HS-27A (cell line): ENCODE measurements around the gene FAM120A.
"Not testable (repeated sequence)": the region's sequence is repeated elsewhere in the genome, so short reads cannot be mapped to it uniquely, and the experiment has no call there.

Experiments
- DNase-seq: peaks from one replicate; pipeline ENCODE4 v3.0.0-alpha.2; 2012; ENCODE audit warnings: low read depth, missing footprints

The FAM120A gene

DNA sequence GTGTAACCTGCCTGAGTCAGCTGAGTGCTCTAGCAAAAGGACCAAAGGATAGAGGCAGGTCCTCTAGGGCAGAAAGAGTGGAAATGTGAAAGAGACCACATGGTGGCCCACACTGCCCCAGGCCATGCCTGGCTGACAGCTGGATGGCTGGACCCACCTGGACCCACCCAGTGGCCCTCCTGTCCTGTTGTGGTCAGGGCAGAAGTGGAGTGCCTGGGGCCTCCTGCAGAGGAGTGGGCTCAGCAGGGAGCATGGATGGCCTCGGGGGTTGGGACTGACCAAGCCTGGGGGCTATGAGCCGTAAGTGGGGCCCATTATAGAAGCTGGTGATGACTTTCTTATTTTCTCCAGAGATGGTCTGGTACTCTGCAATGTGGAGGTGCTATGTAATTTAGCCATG is 57.6 kb downstream of the FAM120A start:
- DNase-seq: no peak

DNA sequence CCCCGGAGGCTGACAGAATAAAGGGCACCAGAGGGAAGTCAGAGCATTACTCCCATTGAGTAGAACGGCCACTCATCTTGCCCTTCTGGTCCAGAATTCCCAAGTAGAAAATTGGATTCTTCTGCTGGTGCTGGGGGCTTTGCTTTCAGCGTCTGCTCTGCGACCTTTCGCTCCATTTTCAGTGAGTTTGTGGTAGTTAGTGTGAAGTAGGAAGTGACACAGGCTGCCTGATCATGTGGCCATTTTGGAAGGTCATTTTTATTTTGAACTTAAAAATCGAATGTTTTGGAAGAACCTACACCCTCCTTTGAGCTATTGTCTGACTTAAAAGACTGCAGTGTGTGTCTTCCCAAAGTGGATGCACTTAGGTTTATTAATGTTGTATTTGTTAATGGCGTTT is 58.6 kb downstream of the FAM120A start:
- DNase-seq: no peak

DNA sequence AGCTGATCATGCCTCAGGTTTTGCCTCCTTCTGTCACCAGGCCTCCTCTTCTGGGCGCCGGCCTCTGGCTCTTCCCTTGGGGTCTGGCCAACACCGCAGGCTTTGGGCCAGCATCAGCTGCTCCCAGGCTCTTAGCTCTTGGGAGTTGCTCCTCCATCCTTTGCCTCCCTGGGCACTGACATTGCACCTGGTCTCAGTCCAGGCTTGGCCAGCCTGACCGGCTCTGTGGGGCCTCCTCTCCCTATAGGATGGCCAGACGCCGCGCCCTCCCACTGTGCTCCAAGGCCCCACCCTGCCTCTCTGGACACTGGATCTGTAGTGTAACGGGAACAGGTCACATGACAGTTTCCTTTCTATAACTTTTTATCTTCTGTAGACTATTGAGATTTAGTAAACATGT is 59.7 kb downstream of the FAM120A start:
- DNase-seq: not testable (repeated sequence)

DNA sequence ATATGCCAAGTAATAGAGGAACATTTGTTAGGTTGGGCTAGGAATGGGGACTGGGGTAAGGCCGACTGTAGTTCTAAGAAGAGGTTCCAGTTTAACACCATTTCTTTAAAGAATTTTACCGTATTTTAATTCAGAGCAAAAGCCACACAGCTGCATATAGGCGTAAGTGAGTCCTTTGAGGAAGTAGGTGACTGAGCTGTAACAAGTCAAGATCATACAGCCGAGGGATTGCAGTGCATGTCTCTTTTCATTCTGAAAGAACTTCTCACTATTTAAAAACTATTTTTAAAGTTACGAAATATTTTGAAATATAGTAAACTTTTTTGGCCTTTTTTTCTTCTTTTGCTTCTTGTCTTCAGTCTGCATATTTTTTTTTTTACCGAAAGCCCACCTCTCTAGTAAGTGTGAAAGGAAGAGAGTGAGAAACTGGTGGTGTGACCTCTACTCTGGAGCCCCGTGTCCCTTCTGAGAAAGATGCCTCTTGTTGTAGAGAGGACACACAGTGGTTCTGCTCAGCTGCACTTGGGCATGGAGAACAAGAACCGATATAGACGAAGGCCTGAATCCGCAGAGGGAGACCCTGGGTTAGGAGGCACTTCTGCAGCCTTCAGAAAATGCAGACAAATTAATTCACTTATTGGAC is 60.8 kb downstream of the FAM120A start:
- not testable (repeated sequence) for DNase-seq

DNA sequence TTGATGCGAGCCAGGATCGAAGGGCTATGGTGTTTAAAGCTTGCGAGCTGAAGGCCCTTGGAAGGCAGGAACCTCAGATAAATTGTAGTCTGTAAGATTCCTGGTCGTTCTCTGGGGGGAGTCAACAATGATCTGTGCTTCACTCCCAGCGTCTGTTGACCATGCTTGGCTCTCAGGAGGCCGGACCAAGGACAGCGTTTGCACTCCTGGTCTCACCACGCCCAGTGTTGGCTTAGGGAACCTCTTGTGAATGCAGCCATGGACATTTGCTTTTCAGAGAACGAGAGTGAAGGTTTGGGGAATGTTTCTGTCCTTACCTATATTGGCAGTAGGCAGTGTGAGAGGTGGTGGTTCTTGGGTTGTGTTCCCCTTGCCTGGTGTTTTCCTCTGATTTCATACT is 62.1 kb downstream of the FAM120A start:
- no peak for DNase-seq

DNA sequence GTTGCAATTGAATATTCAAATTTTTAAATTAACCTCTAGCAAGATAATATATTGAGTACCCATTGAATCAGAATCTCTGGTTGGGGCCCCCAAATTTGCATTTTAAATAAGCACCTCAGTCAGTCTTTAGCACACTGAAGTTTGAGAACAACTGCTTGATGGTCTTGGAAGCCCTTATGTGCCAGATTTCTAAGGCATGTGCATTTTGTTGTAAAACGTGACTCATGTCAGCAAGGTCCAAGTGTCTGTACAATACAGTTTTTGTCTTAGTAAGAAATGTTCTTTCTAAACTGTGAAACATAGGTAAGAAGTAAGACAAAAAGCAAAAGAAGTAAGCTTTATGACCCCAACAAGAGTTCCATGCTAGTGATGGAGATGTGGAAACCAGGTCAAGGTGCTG is 65.8 kb downstream of the FAM120A start:
- DNase-seq: no peak

DNA sequence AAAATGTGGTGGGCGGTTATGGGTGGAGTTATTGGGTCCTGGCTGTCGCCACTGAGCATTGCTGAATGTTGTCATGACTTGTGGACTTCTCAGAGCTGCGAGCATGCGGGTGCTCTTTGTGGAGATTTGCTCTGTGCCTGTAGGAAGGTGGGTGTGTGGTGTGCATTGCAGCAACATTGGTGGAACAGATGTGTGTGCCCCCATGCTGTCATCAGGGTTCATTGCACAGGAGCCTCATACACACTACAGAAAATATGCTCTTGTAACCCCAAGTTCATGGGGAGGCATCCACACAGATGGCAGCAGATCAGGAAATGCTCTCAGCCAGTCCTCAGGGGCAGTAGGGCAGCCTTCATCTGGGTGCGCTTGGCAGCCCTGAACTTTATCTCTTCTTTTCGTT is 69.0 kb downstream of the FAM120A start:
- no peak for DNase-seq

DNA sequence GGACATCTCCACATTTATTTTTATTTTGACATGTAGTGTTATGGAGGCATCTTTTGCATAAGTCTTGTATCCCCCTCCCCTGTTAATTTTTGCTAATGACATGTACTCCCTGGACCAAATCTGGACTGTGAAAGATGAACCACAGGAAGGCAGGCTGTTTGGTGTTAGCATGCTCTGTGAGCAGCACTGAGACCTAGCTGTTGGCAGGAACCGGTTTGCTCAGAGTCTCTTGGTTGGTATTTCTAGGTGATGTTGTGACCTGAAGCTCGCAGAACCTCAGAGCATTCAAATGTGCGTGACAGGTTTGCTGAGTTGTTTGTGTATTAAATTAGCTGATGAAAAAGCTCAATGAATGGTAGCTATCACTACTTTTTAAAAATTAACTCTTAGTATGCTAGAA is 71.3 kb downstream of the FAM120A start:
- DNase-seq: no peak

DNA sequence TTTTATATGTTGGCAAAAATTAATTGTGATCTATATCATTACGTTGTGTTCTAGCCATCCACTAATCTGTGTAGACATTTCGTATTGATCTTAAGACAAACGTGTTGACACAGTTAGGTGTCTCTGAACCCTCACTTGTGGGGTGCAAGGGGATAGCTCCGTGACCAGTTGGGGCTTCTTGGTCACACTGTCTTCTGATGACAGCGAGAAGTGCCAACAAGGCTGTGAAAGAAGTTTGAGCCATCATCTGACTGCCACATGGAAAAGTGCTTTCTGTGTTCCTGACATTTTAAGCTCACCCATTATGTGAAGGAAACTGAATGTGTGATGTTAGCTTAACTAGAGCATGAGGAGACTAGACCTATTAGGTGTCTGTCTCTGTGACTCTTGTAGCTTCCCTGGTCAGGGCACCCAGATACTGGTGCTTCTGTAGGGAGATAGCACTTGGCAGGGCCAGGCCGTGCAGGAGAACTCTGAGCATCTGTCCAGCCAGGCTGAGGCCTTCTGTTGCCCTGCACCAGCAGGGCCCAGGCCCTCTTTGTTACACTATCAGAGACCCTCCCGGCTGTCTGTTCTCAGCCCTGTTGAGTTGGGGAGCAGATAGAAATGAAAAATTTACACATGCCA is 72.1 kb downstream of the FAM120A start:
- no peak for DNase-seq

DNA sequence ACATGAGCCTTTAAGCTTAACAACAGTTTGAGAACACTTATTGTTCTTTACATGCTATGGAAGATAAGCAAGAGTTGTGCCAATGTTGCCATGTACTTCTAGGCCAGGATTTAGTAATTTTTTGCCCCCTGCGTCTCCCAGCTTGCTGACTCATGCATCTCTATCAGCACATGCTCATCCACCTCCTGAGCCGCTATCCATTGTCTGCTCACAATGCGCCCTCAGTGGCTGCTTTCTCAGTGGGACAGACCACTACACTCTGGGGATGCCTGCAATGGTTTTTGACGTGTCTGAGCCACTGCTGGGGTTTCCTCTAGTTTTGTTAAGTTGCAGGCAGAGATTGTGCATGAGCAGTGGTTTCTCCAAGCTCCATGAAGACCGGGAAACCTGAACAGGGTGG is 74.0 kb downstream of the FAM120A start:
- no peak for DNase-seq

DNA sequence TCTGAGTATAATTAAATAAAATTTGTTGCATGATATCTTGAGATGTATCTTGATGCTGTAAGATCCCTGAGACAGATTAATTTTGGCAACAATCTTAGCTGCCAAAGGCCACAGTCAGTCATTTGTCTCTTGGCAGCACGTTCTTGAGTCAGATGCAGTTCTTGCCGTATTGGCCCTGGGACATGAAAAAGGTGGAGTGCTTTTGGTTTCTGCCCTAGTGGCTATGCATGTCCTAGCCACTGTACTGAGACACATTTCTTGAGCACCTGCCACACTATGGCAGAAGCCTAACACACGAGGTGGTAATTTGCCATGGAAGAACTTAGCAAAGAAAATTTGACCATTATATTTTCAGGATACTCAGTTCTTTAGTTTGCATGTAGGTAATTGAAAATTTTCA is 79.9 kb downstream of the FAM120A start:
- no peak for DNase-seq

DNA sequence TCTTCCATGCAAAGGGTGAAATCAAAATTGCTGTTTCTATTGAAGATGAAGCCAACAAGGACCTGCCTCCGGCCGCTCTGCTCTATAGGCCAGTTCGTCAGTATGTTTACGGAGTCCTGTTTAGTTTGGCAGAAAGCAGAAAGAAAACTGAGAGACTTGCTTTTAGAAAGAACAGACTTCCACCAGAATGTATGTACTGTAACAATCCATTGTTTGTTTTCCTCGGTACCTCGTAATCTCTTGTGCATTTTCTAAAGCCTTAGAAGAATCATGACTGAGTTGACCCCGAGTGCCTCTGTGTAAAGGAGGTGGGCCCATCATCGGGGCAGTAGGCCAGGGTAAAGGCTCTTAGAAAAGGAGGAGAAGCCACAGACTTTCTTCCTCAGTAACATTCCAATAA is 80.7 kb downstream of the FAM120A start:
- no peak for DNase-seq

DNA sequence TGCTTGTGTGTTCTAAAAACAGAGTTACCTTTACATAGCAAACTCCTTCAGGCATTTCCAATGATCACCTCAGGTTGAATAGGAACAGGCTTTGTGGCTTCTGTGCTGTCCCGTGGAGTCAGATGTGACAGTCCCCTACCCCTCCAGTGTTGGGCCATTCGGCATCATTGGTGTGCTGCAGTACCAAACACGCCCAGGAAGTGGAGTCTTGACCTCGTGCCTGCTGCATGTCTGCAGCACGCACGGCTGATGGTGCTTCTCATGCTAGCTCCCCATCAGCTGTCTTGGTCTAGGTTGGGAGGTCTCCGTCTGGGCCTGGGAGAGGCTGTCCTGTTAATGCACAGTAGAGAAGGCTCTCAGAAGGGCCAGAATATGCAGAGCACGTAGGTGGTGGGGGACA is 82.4 kb downstream of the FAM120A start:
- DNase-seq: no peak

DNA sequence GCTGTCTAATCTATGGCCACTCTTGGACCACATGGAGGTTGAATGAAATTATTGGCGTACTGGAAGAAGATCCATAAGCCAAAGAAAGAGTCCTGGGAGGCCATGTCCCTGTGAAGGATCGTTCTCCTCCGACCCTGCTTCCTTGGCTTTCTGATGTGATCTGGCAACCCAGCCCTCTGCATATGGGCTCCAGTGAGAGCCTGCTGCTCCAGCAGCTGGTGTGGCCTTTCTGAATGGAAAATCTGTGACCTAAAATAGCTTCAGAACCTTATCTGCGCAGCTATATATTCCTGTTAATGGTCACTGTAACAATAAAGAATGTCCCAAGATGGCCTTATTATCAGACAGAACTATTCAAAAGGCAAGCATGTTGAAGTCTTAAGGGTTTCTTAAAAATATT is 84.7 kb downstream of the FAM120A start:
- DNase-seq: no peak

DNA sequence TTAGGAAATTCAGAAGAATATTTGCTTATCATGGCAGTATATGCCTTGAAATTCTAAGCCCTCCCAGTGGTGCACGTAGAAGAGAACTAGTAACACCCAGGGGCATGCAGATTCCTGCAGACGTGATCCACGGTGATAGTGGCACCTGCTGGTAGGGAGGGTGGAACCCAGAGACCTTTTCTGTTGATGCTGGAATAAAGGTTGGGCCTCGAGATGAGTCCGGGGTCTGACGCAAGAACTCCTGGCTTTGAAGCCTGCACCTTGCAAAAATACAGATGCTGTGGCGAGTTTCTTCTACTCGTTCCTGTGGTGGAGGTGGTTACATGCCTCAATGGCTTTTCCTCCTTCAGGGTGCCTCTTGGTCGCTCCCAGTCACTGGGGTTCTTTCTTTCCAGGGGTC is 85.4 kb downstream of the FAM120A start:
- no peak for DNase-seq

DNA sequence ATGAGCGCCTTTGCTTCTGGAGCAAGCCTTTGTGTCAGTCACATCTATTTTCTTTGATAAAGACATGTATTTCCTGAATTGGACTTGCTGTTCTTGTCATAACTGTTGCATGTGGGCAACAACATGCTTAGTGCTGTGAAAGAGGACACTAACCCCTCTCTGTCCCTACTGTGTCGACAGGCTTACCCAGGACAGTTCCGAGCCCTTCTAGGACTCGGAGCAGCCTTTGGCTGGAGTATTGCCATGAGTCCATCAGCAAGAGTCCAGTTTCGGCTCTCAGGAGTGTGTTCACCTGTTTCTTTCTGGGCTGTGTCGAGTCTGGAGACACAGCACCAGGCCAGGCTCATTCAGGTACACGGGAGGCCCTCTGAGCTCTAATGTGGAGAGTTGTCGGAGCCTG is 88.8 kb downstream of the FAM120A start:
- no peak for DNase-seq

DNA sequence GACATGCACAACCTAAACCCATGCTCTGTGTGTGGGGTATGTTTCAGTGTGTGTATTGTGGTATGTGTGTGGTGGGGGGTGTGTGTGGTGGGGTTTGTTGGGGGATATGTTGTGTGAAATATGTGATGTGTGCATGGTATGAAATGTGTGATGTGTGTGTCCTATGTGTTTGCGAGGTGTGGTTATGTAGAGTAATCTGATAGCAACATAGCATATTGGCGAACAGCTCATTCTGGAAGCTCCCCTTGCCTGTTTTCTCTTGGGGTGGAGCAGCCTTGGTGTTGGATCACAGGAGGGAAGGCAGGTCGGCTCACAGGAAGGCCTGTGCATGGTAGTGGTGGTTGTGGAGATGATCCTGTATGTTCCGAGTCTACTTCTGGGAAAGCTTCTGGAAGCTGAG is 89.5 kb downstream of the FAM120A start:
- no peak for DNase-seq

DNA sequence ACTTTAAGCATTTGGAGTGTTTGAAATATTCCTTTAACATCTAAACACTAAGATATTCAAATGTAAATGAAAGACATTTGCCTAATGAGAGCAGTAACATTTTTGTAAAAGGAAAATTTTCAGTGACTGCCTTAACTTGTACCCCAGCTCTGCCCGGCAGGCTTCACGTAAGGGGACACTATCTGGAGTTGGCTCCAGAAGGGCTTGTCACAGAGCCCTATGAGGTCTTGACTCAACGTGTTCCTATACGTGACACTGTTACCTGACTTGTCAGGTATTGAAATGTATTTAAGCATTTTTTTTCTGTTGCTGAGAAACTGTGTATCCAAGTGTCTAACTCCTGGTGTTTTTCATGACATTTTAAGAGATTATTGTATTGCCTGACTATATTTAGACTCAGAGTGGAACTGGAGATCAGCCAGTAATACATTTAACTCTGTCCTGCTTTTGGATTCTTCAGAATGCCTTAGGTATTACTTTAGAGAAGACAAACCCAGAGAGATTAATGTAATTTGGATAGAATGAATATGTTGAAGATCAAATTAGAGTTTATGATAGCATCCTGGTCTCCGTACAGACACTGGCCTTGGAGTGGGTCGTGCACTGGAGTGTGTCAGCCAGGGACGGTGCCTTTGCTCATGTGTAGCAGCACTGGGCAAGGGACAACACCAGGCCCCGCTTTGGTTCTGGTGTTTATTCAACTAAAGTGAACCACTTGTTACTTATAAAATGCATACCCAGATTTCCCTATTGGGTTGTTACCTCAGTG is 90.3 kb downstream of the FAM120A start:
- no peak for DNase-seq

DNA sequence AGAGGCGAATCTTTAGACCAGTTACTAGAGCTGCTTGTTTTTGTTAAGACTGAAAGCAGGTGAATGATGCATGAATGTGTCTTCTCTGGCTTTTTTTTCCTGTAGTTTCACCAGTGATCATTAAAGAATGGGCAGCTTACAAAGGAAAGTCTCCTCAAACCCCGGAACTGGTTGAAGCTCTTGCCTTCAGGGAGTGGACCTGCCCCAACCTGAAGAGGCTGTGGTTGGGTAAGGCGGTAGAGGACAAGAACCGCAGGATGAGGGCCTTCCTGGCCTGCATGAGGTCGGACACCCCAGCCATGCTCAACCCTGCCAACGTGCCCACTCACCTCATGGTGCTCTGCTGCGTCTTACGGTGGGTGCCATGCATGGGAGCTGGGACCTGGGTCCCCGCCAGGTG is 91.6 kb downstream of the FAM120A start:
- DNase-seq: no peak

DNA sequence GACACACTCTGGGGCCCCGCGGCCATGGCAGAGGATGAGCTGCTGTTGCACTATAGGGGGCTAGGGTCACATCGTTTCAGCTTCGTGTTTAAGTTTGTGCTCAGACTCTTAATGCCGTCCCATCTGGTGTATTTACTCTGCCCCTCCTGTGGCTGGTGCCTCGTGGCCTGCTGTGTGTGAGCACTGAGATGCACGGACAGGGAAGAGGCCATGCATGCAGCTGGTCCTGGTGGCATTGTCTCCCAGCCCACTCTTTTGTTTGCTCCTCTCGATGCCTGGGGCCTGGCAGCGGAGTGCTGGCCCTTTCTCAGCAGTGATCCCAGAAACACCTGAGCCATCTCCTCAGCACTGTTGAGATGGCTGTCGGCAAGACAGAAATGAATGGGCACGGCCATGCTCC is 94.9 kb downstream of the FAM120A start:
- DNase-seq: no peak

DNA sequence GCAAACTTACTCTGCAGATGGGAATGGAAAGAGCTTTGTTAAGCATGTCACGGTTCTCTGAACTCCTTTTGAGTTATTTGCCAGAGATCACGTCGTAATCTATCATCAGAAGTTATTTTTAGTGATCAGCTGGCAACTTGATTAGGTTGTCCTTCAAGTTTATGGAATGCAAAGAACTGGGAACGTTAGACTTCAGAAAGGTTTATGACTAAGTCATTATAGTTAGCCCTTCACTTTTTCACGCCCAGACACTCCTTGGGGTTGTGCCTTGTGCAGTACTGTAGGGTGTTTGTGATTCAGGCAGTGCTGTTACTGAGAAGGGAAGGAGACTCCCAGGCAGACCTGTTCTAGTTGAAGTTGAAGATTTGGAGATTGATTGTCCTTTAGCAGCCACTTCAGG is 98.1 kb downstream of the FAM120A start:
- DNase-seq: no peak

DNA sequence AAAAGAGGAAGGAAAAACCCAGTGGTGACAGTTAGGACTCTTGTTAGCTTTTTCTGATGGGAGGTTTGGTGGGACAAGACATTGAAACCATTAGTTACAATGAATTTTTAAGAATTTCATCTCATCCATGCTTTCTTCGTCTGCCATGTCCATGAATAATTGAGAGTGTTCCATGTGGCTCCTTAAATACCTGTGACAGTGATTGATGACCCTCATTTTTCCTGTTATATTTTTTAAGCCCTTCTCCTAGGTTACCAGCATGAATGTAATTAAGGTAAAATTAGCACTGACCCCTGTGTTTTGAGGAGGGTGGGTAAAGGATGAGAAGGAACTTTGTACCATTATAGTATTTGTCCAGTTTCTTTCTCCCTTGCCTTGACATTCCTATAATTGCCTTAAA is 101.4 kb downstream of the FAM120A start:
- DNase-seq: no peak

DNA sequence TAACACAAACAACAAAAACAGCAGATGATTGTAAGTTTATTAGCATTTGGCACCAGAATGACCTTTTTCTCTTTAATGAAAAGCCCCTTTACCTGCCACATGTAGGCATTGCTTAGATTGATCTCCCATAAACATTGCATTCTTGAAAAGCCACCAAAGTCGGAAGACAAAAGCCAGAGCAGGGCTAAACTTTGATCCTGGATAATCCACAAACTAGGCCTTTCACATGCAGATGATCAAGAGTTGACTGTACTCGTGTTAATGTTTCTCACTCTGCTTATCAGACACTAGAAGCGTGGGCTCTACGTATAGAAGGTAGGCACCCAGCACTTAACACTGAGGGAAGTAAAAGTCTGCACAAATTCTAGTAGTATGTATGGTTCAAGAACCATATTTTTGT is 103.9 kb downstream of the FAM120A start:
- no peak for DNase-seq
